Fibroblast of gingiva (primary cell): ENCODE data around the gene C3orf33.
A peak's percentile ranks its signal among the peaks of the same experiment; 100 is the strongest.
"Not testable (repeated sequence)": the region's sequence is repeated elsewhere in the genome, so short reads cannot be mapped to it uniquely, and the experiment has no call there.

ENCODE experiments used
- DNase-seq: peaks from one replicate; pipeline ENCODE4 v3.0.0-alpha.2; 2011; ENCODE audit warnings: low read depth

Gene C3orf33, protein sequence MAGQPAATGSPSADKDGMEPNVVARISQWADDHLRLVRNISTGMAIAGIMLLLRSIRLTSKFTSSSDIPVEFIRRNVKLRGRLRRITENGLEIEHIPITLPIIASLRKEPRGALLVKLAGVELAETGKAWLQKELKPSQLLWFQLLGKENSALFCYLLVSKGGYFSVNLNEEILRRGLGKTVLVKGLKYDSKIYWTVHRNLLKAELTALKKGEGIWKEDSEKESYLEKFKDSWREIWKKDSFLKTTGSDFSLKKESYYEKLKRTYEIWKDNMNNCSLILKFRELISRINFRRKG

DNA sequence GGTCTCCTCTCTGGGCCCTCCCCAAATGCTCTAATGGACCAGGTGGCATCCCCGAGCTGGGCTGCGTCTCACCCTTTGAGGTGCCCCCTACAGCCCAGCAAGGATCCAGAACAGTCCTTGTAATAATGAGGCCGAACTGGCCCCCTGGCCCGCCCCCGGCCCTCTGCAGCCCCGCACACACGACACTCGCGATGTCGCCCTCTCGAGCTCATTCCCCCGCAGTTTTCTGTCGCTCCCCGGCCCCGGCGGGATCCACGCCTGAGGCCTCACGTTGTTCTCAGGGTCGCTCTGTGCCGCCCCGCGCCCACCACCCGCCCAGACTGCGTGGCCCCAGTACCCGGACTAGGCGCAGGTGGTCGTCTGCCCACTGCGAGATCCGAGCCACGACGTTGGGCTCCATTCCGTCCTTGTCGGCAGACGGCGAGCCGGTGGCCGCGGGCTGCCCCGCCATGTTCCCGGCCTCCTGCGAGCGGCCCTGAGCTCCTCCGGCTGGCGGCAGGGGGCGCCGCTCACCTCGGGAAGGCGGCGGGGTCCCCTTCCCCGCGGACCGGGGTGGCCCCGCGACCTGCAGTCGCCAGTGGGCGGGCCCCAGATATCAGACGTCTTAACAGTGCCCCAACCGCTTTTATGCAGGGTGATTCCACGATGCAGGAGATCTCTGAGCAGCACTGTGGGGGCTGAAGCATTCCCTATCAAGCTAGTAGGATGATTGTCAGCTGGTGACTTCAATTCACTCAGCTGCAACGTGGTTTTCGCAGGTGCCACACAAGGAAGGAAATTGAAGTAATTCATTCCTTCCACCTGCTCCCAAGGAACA, at the start of gene C3orf33:
Gene C3orf33, minus strand, starts transcription at position 477 of the 817 bp plus-strand sequence. Its CDS starts 26 bp downstream, at position 451.
- DNase-seq, result peak; percentile 50

DNA sequence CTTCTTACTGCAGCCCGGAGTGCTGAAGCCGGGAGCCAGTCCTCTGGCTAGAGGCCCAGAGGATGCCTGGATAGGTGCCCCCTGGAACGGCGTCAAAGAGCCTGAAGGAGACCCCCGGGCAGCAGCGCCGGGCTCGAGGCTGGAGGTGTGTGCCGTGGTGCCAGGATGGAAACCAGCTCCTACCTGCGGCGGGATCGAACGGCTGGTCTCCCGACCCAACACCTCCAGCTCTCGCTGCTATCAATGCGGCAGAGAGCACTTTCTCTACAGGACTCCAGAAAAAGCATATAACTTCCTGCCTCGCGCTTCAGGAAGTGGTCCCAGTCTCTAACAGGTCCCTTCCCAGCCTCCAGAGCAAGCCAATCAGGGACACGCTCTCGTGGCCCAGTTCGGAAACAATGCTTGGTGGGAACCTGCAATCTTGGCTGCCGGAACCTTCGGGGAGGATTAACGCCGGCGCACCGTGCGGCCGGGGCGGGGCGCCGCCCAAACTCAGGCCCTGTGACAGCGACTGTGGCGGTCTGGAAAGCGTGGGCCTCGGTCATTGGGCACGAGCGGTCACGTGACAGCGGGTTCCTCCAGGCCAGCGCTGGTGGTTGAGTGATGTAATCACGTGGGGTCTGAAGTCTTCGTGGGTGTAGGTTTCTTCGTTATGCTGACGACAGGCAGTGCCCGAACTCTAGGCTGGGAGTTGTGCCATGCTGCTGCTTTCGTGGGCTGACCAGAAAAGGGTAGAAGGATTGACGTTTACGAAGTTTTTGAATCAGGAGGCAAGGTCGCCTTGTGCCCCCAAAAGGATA, 48.3 kb upstream of the C3orf33 start, which contains the start of gene SLC33A1:
Gene SLC33A1, minus strand, starts transcription at position 287 of the 800 bp plus-strand sequence. CDS start 430 bp downstream, outside the sequence.
- DNase-seq, result peak; percentile 100

DNA sequence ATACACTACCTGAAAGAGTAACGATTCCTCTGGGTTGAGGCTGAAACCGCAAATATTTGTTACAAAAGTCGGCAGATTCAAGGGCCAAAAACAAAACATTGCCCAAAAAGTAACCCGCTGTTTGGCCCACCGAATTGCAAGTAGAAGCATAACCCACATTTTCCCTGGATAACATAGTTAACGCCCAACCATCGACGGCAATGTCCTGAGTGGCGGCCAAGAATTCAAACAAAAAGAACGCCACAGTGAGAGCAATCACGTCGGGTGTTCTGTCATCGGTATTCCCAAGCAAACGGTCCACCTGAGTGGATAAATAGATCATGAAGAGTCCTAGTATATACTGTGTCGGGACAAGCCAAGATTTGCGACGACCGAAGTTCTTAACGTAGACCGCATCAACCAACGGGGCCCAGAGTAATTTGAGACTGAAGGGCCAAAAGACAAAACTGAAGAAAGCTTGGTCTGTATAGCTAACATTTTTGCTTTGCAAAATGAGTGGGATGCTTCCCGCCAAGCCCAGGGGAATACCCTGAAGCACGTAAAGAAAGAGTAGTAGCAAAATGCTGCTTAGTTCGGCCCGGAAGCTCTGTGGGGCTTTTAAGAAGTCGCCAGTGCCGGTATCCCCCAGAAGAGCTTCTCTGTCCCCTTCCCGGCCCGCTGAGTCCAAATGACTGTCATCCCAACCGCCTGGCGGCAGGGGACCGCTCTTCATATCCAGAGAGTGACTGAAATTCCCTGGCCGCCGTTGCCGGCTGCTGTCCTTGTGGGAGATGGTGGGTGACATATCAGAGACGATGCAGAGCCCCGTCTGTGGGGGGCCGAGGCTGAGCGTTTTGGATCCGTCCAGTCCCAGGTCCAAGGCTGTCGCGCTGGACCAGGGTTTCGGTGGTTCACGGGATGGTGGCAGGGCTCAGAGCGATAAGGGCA, 47.4 kb upstream of the C3orf33 start:
- no peak for DNase-seq

DNA sequence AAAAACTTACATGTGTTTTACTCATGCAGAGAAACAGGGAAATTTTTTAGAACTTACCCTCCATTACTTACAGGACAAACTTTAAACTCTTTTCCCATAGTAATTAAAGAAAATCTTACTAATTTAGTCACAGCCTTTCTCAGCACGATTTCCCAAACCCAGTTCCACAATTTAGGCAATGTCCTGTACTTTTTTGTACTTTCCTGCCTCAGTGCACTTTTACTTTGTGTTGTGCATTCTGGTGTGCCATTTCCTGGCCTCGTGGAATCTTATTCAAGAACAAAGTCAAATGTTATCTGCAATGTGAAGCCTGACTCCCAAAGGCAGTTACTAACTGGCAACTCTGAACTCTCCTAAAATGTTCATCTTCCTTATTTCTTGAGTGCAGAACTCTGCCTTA, 46.3 kb upstream of the C3orf33 start:
- DNase-seq, result no peak

DNA sequence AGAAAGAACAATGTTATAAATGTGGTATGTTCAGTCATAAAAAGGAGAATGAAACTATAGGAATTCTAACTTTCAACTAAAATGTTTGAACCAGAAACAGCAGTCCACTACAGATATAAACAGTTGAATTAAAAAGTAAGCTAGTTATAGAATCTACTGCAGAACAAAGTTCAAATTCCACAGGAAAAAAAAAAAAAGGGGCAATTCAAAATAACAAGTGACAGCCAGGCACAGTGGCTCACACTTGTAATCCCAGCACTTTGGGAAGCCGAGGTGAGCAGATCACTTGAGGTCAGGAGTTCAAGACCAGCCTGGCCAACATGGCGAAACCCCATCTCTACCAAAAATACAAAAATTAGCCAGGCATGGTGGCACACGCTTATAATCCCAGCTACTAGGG, 43.3 kb upstream of the C3orf33 start:
- not testable (repeated sequence) for DNase-seq

DNA sequence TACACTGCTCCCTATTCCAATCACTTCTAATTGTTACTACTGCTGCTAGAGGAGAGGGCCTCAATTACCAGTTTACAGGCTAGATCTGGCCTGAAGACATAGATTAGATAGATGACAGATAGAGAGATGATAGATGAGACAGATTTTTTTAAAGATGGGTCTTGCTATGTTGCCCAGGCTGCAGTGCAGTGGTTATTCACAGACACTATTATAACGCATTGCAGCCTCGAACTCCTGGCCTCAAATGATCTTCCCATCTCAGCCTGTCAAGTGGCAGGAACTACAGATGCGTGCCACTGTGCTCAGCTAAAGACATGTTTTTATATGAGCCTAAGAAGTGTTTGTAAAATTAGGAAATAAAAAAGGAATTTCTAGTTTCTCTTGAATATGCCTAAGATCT, 41.9 kb upstream of the C3orf33 start:
- no peak for DNase-seq

DNA sequence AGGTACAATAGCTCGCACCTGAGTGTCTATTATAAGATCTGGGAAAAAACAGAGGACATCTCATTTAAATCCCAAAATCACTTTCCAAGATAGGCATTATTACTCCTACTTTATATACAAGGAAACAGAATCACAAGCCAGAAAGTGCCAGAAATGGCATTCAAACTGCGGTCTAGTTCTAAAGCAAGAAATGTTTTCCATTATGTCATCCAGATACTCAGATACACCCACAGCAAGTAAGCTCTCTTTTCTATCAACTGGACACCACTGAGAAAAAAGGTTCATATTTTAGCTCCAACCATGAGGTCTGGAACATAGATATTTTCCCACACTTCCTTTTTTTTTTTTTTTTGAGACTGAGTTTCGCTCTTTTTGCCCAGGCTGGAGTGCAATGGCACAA, 40.0 kb upstream of the C3orf33 start:
- DNase-seq, result no peak

DNA sequence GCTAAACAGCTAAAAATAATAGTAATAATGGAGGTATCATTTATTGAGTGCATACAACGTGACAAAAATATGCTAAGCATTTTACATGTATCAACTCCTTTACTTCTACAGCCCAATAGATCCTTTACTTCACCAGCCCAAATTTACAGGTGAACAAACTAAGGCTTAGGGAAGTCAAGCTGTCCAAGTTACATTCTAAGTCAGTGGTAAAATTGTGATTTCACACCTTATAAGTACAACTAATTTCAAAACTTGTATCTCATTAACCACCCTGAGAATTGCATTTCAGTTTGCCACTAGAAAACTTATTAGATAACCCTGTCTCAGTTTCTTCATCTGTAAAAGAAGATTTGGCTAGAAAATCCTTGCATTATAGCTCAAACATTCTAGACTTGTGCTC, 37.5 kb upstream of the C3orf33 start:
- DNase-seq, result no peak

DNA sequence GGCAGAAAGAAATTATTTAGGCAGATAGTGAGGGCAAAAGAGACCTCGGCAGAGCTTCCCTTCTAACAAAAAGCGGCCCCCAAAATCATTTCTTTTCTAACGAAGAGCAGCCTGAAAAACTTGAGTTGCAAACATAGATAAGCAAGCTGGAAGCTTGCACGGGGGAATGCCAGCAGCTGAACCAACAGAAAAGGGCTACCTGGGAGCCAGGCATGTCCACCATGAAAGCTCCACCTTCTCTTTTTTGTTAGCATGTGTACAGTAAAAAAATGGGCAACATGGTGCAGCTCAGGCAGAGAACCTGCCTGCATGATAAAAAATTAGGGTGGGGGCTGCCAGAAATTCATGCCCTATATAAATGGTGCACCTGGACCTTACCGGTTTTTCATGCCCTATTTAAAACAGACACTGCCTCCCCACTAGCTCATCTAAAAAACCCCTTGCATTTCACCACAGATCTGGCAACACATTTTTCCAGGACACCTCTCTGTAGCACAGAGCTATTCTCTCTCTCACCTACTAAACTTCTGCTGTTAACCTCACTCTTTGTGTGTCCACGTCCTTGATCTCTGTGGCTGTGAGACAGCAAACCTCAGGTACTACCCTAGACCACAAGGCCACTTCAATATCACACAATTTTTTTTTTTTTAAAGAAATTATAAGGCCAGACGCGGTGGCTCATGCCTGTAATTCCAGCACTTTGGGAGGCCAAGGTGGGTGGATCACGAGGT, 29.4 kb upstream of the C3orf33 start:
- no peak for DNase-seq

DNA sequence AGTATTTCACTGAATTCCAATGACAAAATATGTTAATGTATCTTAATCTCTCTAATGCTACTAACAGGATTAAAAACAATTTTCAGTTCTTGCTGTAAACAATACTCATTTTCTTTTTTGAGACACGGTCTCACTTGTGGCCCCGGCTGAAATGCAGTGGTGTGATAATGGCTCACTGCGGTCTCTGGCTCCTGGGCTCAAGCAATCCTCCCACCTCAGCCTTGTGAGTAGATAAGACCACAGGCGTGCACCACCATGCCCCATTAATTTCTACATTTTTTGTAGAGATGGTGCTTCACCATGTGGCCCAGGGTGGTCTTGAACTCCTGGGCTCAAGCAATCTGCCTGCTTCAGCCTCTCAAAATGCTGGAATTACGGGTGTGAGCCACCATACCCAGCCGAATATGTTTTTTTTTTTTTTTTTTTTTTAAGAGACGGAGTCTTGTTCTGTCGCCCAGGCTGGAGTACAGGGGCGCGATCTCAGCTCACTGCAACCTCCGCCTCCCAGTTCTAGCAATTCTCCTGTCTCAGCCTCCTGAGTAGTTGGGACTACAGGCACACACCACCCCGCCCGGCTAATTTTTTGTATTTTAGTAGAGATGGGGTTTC, 22.5 kb upstream of the C3orf33 start:
- not testable (repeated sequence) for DNase-seq

DNA sequence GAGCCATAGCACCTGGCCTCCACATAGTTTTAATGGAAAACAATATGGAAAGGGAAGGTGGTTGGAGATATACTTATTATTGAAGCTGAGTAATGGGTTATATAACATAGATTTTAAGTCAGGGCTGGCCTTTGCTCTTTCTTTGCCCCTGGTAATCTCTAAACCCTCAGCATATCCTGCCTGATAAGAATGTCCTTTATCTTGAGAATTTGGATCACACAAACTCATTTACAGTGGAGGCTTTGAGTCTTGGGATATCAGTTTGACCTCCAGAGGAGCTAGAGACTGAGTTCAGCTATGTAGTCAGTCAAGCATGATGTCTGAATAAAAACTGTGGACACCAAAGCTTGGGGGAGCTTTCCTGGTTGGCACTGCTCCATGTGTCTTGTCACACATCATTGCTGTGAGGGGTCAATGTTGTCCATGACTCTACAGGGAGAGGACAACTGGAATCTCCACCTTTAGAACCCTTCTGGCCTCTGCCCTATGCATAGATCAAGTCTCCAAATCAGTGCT, 9.0 kb upstream of the C3orf33 start:
- DNase-seq, result no peak

DNA sequence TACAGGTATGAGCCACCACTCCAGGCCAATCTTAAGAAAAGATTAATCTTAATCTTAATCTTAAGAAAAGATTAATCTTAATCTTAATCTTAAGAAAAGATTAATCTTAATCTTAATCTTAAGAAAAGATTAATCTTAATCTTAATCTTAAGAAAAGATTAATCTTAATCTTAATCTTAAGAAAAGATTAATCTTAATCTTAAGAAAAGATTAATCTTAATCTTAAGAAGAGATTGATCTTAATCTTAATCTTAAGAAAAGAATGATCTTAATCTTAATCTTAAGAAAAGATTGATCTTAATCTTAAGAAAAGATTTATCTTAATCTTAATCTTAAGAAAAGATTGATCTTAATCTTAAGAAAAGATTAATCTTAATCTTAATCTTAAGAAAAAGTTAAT, 7.1 kb upstream of the C3orf33 start:
- not testable (repeated sequence) for DNase-seq

DNA sequence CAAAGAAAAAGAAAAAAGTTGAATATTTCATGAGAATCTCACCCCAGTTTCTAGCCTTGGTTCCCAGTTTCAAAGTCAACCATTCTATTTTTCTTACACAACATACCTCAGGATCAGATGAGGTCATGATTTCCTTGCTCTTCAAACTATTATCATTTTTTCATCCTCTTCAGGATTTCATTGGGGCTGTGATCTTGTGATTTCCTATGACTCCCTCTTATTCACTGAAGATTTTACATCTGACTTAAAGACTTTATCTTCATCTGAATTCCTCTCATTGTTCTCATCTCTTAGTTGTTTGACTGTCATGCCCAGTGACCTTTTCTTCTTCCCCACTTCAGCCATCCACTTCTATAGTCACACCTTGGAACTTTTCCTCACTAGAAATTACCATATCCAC, 3.1 kb upstream of the C3orf33 start:
- no peak for DNase-seq

DNA sequence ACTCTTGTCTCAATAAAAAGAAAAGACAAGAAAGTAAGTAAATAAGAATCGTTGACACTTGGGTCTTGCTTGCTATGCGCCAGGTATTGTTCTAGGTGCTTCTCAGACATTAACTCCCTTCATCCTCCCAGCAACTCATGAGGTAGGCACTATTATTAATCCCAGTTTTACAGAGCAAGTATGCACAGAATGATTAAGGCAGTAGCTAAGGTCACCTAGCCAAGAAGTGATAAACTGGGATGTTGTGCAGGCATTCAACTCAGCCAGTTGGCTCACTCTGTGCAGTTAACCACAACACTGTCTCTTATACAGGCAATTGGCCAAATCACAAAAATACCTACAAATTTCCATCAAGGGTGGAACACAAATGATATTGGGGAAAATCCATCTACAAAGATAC, 1.7 kb upstream of the C3orf33 start:
- no peak for DNase-seq

DNA sequence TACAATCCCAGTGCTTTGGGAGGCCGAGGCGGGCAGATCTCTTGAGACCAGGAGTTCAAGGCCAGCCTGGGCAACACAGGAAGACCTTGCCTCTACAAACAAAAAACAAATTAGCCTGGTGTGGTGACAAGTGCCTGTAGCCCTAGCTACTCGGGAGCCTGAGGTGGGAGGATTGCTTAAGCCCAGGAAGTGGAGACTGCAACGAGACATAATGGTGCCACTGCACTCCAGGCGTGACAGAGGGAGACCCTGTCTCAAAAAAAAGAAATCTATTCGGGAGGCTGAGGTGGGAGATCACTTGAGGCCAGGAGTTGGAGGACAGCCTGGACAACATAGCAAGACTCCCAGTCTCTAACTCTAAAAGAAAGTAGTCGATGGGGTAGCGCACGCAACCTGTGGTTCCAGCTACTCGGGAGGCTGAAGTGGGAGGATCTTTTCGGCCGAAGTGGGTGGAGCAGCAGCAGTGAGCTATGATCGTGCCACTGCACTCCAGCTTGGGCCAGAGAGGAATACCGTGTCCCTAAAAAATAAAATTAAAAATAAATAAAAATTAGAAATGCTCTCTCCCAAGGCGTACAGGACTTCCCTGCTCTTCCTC, 775 bp downstream of the C3orf33 start:
- peak; percentile 12 for DNase-seq

DNA sequence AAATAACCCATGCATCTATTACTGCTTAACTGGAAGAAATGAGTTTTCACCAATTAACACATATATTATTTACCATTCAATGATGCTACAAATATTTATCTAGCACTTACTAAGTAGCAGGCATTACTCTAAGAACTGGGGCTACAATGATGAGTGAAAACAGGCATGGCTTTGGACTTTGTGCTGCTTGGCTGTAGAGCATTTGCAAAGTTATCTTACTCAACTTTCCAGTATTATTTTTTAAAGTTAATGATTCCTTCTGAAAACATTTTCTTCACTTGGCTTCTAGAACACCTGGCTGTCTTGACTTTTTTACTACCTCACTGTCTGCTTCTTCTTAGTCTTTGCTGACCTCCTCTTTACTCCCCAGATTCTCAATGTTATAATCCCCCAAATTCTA, 1.8 kb downstream of the C3orf33 start:
- DNase-seq, result no peak

DNA sequence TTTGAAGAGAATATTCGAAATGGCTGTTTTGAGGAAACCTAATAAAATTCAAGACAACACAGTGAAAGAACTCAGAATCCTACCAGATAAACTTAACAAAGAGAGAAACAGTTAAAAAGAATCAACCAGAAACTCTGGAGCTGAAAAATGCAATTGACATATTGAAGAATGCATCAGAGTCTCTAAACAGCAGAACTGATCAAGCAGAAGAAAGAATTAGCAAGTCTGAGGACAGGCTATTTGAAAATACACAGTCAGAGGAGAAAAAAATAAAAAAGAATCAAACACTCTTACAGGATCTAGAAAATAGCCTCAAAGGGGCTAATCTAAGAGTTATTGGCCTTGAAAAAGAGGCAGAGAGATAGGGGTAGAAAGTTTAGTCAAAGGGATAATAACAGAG, 13.5 kb downstream of the C3orf33 start:
- DNase-seq, result no peak

DNA sequence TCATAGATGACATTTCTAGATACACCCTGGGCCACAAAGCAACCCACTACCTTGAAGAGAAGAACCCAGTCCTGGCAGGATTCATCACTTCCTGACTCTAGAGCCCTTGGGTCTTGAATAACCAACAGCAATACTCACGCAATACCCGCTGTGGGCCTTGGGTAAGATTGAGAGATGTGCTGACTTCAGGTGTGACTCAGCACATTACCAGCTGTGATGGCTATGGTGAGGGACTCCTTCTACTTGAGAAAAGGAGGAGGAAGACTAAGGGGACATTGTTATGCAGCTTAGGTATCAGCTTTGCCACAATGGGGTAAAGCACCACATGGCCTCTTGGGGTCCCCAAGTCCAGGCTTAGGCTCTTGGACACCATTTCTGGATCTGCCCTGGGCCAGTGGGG, 14.9 kb downstream of the C3orf33 start:
- DNase-seq, result peak; percentile 19

DNA sequence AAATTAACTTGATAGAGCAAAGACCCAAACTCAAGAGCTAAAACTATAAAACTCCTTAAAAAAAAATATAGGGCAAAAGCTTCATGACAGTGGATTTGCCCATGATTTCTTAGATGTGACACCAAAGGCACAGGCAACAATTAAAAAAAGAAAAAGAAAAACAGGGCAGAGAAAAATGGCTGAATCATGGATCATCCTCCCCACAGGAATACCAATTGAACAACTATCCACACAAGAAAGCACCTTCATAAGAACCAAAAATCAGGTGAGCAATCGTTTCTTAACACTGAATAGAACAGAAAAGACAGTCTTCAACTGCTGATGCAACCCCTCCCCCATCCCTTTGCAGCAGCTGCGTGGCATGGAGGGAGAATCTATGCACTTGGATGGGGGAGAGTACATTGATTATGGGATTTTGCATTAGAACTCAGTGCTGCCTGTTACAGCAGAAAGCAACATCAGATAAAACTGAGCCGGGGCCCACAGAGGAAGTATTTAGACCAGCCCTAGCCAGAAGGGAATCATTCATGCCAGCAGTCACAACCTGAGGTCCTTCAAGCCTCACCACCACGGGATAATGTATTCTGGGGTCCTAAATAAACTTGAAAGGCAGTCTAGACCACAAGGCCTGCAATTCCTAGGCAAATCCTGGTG, 15.7 kb downstream of the C3orf33 start:
- no peak for DNase-seq
